OCI-LY1 (cell line): ENCODE measurements around the gene EPB41L4A.

Experiments used
- H2AFZ ChIP-seq: fragments of 200-600 bp; sonication (generic), shearing (Covaris generic); 2 replicates; pipeline ENCODE4 v1.6.0; 2014; ENCODE audit warnings: antibody characterized with exemption, mild to moderate bottlenecking, low read length
- H3F3A ChIP-seq: fragments of 200-600 bp; sonication (generic), shearing (Covaris generic); 2 replicates; pipeline ENCODE4 v1.6.0; 2014; ENCODE audit warnings: mild to moderate bottlenecking, antibody characterized with exemption, low read length, moderate library complexity; ENCODE audit not compliant: insufficient read depth
- H3K27ac ChIP-seq: fragments of 200-600 bp; sonication (generic); 2 replicates; pipeline ENCODE4 v1.5.1; 2014; ENCODE audit warnings: low read length, mixed run types, mild to moderate bottlenecking, low read depth; ENCODE audit not compliant: poor library complexity, severe bottlenecking
- H3K27me3 ChIP-seq: fragments of 200-600 bp; sonication (generic); 2 replicates; pipeline ENCODE4 v1.6.0; 2014; ENCODE audit warnings: antibody characterized with exemption, mild to moderate bottlenecking, low read length, moderate library complexity; ENCODE audit not compliant: insufficient read depth
- H3K36me3 ChIP-seq: fragments of 200-600 bp; sonication (generic); 2 replicates; pipeline ENCODE4 v1.6.1; 2014; ENCODE audit warnings: mild to moderate bottlenecking, antibody characterized with exemption, low read length, moderate library complexity, mixed read lengths; ENCODE audit not compliant: insufficient read depth
- H3K4me1 ChIP-seq: fragments of 200-600 bp; sonication (generic); 2 replicates; pipeline ENCODE4 v1.5.1; 2014; ENCODE audit warnings: mild to moderate bottlenecking, low read length, moderate library complexity; ENCODE audit not compliant: insufficient read depth, severe bottlenecking
- H3K4me2 ChIP-seq: fragments of 200-600 bp; sonication (generic), shearing (Covaris generic); 2 replicates; pipeline ENCODE4 v1.6.1; 2014; ENCODE audit warnings: low read length
- H3K4me3 ChIP-seq: fragments of 200-600 bp; sonication (generic); 2 replicates; pipeline ENCODE4 v1.5.1; 2014; ENCODE audit warnings: low read length, low read depth, mild to moderate bottlenecking, mixed read lengths; ENCODE audit not compliant: poor library complexity, severe bottlenecking
- H3K79me2 ChIP-seq: fragments of 200-600 bp; shearing (Covaris generic); 2 replicates; pipeline ENCODE4 v1.6.1; 2016; ENCODE audit warnings: mixed run types, low read length, mixed read lengths; ENCODE audit not compliant: insufficient read depth
- H3K9ac ChIP-seq: fragments of 200-600 bp; sonication (generic), shearing (Covaris generic); 2 replicates; pipeline ENCODE4 v1.6.1; 2014; ENCODE audit warnings: mild to moderate bottlenecking, low read length, mixed read lengths
- H3K9me2 ChIP-seq: fragments of 200-600 bp; sonication (generic), shearing (Covaris generic); 2 replicates; pipeline ENCODE4 v1.6.1; 2014; ENCODE audit warnings: low read depth, mild to moderate bottlenecking, low read length, mixed read lengths
- H3K9me3 ChIP-seq: fragments of 200-600 bp; shearing (Covaris generic); 2 replicates; pipeline ENCODE4 v1.6.1; 2014; ENCODE audit warnings: low read length, mixed read lengths
- H4K20me1 ChIP-seq: fragments of 200-600 bp; sonication (generic), shearing (Covaris generic); 2 replicates; pipeline ENCODE4 v1.6.0; 2016; ENCODE audit warnings: mild to moderate bottlenecking, low read length; ENCODE audit not compliant: insufficient read depth
- EZH2 ChIP-seq: fragments of 200-600 bp; sonication (generic), shearing (Covaris generic); IDR thresholded peaks from 2 replicates; pipeline ENCODE4 v1.8.0; 2017; ENCODE audit warnings: borderline replicate concordance, mixed run types, mild to moderate bottlenecking, antibody characterized with exemption, low read length, moderate library complexity, mixed read lengths
- TF ChIP-seq, protein P1 (sequence below): fragments of 200-600 bp; sonication (generic), shearing (Covaris generic); IDR thresholded peaks from 2 replicates; pipeline ENCODE4 v1.5.1; 2017; ENCODE audit warnings: mild to moderate bottlenecking, antibody characterized with exemption, low read length, moderate library complexity, mixed read lengths

The EPB41L4A gene

DNA sequence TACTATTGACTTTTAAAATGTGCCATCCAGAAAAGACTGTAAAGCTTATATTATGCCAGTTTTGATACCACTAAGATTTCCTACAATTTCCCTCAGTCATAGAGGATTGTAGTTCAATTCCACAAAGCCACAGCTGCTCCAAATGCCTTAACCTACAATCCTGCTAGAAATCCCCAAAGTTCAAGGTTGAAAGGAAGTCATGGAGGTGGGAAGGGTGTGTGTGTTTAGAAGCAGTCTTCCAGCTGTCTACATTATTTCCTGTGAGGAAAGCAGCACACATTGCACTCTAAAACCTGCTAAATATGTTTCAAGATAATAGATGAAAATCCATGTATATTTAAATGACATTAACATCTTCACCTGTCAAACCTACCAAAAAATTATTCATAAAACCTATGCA, 11.8 kb downstream of the EPB41L4A start:
- no peaks in the 10 kb centered on the region for H3K36me3 ChIP-seq

DNA sequence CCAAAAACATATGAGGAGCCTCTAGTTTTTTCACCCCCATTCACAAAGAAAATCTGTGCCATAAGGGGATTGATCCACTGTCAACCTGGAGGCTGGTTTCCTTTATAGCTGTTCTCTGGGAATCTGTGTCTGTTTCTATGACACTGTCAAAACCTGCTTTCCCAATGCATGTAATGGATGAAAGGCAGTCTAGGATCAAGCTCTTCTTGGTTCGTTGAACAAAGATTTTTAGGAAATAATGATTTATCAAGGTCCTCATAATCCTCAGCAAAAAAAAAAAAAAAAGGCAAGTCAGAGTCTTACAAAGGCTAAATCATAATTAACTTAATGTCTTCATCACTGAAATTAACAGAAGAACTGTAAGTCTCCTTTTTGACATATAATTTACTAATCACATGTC, 16.0 kb downstream of the EPB41L4A start:
- Histone ChIP-seq H3K36me3 (no peaks in the 10 kb centered on the region), H3K9ac (no peak overlapping the region), H3K27ac (no peak overlapping the region), H4K20me1 (no peaks in the 10 kb centered on the region), H3K4me3 (no peak overlapping the region), H3K79me2 (no peaks in the 10 kb centered on the region), H3K9me3 (no peaks in the 10 kb centered on the region), H3K9me2 (no peaks in the 10 kb centered on the region), H2AFZ (no peak overlapping the region), H3K4me1 (peaks cover 8% of the 10 kb centered on the region), H3K4me2 (no peak overlapping the region), H3F3A (no peaks in the 10 kb centered on the region), H3K27me3 (no peaks in the 10 kb centered on the region; the same call in 1 of the 2 replicates)
- TF ChIP-seq, protein P1, sequence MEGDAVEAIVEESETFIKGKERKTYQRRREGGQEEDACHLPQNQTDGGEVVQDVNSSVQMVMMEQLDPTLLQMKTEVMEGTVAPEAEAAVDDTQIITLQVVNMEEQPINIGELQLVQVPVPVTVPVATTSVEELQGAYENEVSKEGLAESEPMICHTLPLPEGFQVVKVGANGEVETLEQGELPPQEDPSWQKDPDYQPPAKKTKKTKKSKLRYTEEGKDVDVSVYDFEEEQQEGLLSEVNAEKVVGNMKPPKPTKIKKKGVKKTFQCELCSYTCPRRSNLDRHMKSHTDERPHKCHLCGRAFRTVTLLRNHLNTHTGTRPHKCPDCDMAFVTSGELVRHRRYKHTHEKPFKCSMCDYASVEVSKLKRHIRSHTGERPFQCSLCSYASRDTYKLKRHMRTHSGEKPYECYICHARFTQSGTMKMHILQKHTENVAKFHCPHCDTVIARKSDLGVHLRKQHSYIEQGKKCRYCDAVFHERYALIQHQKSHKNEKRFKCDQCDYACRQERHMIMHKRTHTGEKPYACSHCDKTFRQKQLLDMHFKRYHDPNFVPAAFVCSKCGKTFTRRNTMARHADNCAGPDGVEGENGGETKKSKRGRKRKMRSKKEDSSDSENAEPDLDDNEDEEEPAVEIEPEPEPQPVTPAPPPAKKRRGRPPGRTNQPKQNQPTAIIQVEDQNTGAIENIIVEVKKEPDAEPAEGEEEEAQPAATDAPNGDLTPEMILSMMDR = no peak

More for the DNA sequence above, 11.8 kb downstream of the EPB41L4A start:
- Histone ChIP-seq H3K4me1 (peaks cover 8% of the 10 kb centered on the region), H3K27me3 (no peaks in the 10 kb centered on the region; the same call in 1 of the 2 replicates), H3K9me2 (no peaks in the 10 kb centered on the region), H2AFZ (no peak overlapping the region), H3F3A (no peaks in the 10 kb centered on the region), H3K4me2 (no peak overlapping the region), H3K27ac (no peak overlapping the region), H3K9me3 (no peaks in the 10 kb centered on the region), H3K79me2 (no peaks in the 10 kb centered on the region), H4K20me1 (no peaks in the 10 kb centered on the region), H3K9ac (no peak overlapping the region), H3K4me3 (no peak overlapping the region)
- no peak for TF ChIP-seq EZH2
- TF ChIP-seq, protein P1 = no peak

DNA sequence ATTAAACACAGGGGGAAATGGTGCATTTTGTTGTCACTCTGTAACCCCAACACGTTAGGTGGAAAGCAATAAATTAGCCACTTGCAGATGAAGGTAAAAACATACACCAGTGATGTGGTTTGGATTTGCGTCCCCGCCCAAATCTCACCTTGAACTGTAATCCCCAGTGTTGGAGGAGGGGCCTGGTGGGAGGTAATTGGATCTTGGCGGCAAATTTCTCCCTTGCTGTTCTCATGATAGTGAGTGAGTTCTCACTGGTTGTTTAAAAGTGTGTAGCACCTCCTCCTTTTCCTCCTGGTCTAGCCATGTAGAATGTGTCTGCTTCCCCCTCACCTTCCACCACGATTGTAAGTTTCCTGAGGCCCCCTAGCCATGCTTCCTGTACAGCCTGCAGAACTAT, 17.2 kb downstream of the EPB41L4A start:
- TF ChIP-seq, protein P1 = no peak
- no peak for TF ChIP-seq EZH2
- Histone ChIP-seq H3K9ac (no peak overlapping the region), H3K4me1 (peaks cover 6% of the 10 kb centered on the region), H3K9me2 (no peaks in the 10 kb centered on the region), H3F3A (no peaks in the 10 kb centered on the region), H3K4me3 (no peak overlapping the region), H3K27ac (no peak overlapping the region), H3K79me2 (no peaks in the 10 kb centered on the region), H3K4me2 (no peak overlapping the region), H3K9me3 (no peaks in the 10 kb centered on the region), H2AFZ (no peak overlapping the region), H4K20me1 (no peaks in the 10 kb centered on the region), H3K36me3 (no peaks in the 10 kb centered on the region), H3K27me3 (no peaks in the 10 kb centered on the region; the same call in 1 of the 2 replicates)
